HG03103 (cell line): ENCODE data around the gene BUB1B.
"Not testable (repeated sequence)": the region's sequence is repeated elsewhere in the genome, so short reads cannot be mapped to it uniquely, and the experiment has no call there.

Source experiments
- ATAC-seq: cut with Tn5 transposase; IDR thresholded peaks from one replicate; pipeline ENCODE4 v1.9.1; 2021; ENCODE audit warnings: low read depth; ENCODE audit not compliant: unreplicated experiment

BUB1B gene, protein sequence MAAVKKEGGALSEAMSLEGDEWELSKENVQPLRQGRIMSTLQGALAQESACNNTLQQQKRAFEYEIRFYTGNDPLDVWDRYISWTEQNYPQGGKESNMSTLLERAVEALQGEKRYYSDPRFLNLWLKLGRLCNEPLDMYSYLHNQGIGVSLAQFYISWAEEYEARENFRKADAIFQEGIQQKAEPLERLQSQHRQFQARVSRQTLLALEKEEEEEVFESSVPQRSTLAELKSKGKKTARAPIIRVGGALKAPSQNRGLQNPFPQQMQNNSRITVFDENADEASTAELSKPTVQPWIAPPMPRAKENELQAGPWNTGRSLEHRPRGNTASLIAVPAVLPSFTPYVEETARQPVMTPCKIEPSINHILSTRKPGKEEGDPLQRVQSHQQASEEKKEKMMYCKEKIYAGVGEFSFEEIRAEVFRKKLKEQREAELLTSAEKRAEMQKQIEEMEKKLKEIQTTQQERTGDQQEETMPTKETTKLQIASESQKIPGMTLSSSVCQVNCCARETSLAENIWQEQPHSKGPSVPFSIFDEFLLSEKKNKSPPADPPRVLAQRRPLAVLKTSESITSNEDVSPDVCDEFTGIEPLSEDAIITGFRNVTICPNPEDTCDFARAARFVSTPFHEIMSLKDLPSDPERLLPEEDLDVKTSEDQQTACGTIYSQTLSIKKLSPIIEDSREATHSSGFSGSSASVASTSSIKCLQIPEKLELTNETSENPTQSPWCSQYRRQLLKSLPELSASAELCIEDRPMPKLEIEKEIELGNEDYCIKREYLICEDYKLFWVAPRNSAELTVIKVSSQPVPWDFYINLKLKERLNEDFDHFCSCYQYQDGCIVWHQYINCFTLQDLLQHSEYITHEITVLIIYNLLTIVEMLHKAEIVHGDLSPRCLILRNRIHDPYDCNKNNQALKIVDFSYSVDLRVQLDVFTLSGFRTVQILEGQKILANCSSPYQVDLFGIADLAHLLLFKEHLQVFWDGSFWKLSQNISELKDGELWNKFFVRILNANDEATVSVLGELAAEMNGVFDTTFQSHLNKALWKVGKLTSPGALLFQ

DNA sequence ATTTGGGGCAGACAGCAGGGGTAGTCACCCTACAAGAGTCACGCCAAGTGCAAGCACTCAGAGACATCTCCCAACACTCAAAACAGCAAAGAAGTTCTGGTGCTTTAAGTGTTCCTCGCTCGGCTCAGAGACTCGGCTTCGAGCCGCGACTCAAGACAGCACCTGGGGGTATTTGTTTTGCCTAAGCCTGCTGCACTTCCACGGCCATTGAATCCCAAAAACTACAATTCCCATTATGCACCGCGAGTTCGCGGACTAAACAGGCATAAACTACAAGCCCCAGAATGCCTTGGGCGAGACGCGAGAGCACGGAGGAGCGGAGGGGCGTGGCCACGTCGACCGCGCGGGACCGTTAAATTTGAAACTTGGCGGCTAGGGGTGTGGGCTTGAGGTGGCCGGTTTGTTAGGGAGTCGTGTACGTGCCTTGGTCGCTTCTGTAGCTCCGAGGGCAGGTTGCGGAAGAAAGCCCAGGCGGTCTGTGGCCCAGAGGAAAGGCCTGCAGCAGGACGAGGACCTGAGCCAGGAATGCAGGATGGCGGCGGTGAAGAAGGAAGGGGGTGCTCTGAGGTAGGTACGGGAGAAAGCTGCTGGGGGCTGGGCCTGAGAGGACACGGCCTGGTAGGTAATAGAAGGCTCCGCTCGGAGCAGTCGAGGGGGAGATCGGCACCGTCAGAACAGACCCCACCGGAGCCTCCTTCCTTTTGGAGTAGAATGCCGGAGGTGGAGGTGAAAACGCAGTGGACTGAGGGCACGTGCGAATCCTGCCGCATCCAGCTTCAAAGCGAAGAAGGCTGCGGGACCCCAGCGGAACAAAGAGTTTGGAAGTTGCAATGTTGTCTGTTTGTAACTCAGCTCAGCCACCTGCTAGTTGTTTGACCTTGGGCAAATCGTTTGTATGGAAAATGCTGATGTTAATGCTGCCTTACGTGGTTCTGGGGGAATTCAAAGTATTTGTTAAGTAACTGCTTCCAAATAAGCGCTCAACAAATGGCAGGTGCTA lies at the start of gene BUB1B:
TSS of gene BUB1B (plus strand) at position 381 of the 1,000 bp plus-strand sequence. CDS start at position 533, 152 bp downstream.
- ATAC-seq, result peak; percentile 89

DNA sequence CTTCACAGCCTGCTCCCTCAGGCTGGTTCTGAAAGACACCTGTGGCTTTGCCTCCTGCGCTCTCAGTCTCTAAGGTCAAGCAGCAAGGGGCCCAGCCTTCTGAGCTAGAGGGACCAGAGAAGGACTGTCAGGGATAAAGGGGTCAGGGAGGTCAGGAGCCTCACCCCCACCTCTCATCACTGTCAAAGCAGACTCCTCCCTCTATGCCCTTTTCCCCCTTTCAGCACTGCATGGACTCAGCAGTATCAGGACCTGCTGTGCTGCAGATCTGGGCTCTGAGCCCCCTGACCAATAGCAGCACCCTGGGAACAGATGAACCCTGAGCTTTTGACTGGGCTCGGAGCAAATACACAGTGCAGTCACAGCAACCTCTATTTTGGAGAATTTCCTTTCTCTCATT lies 49.0 kb upstream of the BUB1B start:
- ATAC-seq, result no peak

DNA sequence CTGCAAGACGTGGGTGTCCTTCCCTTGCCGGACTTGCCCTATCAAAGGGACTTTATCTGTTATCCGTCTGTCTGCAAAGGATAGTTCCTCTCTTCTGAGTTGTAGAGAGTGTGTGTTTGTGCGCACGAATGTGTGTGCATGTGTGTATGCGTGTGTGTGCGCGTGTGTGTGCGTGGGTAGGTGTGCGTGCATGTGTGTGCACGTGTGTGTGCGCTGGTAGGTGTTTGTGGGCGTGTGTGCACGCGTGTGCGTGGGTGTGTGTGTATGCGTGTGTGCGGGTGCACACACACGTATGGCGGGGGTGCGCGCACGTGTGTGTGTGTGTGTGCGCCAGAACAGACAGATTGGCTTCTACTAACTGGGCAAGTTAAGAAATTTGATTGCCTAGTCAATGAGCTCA lies 48.1 kb upstream of the BUB1B start:
- ATAC-seq, result no peak

DNA sequence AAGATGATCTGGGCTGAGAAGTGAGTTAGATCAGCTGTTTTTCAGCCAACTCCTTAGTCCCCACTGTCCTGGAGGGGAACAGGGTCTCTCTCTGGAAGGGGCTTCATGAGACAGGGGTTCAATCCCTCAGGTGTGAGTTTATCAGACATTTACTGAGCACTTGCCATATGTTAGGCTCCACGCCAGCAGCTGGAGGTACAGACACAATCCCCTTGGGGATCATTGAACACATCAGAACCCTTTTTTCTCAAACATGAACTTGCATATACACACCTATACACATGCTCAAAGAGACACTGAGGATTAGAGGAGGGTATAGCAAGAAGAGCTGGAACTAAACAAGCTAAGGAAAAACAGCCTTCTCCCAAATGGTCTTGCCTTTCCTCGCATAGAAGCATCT lies 46.7 kb upstream of the BUB1B start:
- no peak for ATAC-seq

DNA sequence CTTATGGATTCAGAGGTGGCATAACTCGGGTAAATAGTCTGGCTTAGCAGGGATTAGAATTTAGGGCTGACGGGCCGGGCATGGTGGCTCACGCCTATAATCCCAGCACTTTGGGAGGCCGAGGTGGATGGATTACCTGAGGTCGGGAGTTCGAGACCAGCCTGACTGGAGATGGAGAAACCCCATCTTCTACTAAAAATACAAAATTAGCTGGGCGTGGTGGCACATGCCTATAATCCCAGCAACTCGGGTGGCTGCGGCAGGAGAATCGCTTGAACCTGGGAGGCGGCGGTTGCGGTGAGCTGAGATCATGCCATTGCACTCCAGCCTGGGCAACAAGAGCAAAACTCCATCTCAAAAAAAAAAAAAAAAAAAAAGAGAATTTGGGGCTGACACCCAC lies 45.8 kb upstream of the BUB1B start:
- ATAC-seq, result not testable (repeated sequence)

DNA sequence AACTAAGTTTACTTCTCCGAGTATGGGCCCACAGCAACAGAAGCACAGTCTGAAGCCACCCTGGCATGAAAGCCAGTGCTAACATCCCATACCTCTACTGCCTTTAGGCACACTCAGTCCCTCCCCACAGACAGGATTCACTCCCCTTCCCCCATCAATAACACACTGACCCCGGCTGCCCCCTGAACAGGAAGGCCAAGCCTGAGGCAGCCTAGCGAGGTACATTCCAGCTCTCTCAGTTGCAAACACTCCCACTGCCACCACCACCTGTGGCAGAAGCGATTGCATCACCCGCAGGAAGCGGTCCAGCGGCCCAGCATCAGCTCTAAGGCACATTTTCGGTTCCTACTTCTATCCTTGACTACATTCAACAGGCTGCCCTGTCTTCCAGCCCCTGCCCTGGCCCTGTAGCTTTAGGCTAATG lies 45.2 kb upstream of the BUB1B start:
- peak; percentile 90 for ATAC-seq

DNA sequence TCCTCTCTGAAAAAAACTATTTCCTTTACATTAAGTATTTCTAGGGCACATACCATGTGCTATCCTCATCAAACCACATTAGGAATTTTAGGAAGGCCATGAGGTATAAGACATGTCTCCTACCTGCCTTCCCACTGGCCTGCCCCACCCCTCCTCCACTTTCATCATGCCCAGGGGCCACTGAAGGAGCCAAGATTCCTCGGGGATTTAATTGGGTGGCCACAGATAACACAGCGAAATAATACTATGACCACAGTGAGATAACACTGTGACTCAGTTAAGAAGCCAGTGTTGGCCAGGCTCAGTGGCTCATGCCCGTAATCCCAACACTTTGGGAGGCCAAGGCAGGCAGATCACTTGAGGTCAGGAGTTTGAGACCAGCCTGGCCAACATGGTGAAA lies 42.4 kb upstream of the BUB1B start:
- no peak for ATAC-seq

DNA sequence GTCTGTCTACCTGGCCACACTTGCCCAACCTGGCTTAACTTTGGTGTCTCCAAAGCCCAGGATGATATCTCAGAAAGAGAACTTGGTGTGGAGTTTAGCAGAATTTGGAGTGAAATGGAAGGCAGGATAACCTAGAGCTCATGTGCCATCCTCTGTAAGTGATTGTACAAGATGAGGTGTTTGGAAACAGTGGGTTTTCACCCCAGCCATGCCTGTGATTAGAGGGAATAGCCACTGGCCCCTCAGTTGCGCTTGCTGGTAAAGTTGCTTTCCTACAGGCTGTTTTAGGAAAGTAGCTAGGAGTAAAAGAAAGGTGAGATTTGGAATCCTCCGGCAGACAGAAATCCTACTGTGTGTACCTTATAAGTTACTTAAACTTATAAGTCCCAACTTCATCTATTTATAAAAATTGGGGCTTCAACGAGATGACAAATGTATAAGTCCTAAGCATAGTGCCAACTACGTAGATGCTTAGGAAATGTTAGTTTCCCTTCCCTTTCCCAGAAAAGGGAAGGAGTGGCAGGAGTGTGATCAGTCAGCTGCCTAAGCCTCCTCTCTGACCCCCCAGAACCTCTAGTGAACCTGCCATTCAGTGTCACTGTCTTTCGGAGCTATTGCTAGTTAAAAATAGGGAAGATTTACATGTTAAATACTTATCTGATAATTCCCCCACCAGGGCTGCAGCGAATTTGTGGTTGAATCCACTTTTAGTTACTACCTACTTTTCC lies 38.8 kb upstream of the BUB1B start:
- ATAC-seq, result no peak

DNA sequence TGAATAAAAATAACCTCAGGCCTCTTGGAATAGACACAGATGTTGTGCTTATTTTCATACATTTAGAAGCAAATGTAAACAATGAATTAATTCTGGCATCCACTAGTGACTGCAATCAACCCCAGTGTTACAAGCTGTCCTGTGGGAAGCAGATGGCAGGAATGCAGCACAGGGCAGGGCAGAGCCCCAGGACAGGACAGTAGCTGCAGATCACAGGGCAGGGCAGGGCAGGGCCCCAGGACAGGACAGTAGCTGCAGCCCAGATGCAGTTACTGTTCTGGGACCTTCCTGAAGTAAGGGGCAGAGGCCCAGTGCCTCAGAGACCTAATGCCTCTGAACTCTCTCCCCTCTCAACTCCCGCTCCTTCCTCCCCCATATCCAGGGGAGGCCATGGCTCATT lies 37.9 kb upstream of the BUB1B start:
- not testable (repeated sequence) for ATAC-seq

DNA sequence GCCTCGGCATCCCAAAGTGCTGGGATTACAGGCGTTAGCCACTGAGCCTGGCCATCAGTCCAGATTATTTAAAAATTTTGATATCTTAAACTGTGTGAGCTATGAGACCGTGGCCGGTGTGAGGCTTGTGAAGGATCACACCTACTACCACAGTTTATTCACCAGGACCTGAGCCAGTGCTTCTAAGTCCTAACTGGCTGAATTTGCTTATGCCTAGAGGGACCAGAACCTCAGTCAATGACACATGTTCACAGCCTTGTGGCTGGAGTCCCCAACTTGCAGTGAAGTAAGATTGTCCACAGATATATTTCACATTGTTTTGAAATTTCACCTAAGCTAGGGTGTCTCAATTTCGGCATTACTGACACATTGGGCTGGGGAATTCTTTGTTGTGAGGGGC lies 37.0 kb upstream of the BUB1B start:
- not testable (repeated sequence) for ATAC-seq

DNA sequence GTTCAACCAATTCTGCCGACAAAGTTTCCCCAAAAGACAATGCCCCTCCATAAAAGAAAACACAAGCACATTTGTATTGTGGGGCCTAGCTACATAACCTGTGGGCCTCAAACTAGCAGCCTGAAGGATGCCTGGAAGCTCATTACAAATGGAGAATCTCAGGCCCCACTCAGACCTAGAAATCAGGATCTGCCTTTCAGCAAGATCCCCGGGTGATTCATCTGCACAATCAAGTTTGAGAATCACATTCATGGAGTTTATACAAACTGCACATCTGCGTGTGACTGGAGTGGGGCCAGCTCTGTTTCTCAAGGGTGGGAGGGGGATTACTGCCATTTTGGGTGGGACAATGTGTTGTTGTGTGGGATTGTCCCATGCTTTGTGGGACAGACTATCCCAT lies 36.5 kb upstream of the BUB1B start:
- not testable (repeated sequence) for ATAC-seq

DNA sequence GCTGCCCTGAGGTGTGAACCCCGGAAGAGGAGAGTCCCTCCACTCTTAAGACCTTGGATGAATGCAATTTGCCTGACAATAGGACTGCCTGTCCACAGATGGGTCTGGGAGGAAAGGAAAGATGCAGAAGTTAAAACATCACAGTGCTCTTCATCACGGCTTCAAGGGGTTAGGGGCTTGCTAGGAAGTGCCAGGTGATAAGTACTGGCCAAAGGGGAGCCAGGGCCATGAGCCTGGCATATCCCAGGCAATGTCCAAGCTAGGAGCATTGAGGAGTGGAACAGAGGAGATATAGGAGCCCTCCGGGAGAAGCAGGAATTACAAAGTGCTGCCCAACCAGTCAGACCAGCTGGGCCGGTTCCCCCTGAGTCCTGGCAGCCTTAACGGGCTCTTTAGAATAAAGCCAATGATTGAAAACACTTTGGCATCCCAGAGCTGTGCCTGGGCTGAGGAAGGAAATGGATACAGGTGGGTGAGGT lies 36.0 kb upstream of the BUB1B start:
- ATAC-seq, result not testable (repeated sequence)

DNA sequence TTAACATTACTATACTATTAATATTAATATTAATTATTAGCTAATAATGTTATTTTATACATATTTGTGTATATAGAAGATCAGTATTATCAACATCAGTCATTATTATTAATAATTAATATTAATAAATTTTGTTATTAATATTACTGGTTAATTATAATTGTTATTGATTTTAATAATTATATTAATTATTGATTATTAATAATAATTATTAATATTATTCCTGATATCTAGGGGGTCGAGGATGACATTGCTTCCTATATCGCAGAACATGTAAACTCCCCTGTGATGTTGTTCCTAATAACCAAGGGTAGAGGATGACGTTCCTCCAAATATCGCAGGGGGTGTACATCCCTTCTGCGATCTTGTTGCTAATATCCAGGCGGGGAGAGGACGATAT lies 34.9 kb upstream of the BUB1B start:
- no peak for ATAC-seq

DNA sequence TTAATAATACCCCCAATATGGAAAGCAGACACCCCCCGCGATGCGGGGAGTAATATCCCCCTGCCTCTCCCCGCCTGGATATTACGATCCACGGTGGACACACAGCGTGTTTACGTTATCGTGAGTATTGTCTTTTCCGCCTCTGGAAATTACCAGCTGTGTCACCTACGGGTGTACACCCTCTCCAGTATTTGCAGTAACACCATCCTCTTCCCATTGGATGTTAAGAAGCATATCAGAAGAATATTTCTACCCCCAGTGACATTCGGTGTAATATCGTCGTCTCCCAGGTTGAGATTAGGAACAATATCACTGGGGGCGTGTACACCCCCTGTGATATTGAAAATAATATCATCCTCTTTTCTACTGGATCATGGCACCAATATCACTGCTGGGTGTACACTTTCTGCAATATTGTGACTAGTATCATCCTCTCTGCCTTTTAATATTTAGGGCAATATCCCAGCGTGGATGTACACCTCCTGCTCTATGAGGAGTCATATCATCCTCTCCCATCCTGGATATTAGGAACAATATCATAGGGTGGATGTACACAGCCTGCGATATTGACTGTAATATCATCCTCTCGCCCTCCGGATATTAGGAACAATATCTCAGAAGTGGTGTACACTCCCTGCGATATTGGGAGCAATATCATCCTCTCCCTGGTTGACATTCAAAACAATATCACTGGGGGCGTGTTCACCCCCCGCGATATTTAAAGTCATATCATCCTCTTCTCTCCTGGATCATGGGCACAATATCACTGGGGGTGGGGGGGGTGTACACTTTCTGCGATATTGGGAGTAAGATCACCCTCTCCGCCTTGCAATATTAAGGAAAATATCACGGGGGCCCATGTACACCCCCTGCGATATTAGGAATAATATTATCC lies 31.9 kb upstream of the BUB1B start:
- no peak for ATAC-seq

DNA sequence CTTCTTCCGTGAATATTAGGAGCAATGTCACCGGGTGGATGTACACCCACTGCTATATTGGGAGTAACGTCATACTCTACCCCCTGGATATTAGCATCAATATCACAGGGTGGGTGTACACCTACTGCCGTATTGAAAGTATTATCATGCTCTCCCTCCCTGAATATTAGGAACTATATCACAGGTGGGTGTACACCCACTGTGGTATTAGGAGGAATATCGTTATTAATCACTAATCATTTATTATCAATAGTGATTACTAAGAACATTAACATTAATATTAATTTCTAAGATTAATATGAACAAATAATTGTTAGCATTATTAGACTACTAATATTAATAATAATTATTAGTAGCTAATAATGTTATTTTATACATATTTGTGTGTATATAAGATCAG lies 30.8 kb upstream of the BUB1B start:
- ATAC-seq, result no peak

DNA sequence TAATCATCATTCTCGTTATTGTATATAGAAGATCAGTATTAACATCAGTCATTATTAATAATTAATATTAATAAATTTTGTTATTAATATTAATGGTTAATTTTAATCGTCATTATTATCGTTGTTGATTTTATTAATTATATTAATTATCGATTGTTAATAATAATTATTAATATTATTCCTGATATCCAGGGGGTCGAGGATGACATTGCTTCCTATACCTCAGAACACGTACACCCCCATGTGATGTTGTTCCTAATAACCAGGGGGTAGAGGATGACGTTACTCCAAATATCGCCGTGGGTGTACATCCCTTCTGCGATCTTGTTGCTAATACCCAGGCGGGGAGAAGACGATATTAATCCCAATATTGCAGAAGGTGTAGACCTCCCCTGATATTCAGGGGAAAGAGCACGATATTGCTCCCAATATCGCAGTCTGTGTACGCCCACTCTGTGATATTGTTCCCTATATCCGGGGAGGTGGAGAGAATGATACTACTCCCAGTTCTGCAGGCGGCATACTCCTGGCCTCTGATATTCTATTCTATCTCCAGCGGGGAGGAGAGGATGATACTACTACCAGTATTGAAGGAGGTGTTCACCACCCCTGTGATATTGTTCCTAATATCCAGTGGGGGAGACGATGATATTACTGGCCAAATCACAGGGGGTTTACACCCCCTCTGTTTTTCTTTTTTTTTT lies 29.9 kb upstream of the BUB1B start:
- ATAC-seq, result no peak

DNA sequence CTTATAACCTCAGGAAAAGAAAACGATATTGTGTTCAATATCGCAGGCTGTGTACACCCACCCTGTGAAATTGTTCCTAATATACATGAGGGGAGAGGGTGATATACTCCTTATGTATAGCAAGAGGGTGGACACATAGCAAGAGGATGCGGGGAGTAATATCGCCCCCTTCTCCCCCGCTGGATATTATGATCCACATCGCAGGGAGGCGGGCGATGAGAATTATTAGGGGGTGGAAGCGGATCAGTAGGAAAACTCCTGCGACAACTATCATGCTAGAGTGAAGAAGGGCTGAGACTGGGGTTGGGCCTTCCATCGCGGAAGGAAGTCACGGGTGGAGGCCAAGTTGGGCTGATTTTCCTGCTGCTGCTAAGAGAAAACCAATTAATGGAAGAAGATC lies 27.3 kb upstream of the BUB1B start:
- ATAC-seq, result no peak

DNA sequence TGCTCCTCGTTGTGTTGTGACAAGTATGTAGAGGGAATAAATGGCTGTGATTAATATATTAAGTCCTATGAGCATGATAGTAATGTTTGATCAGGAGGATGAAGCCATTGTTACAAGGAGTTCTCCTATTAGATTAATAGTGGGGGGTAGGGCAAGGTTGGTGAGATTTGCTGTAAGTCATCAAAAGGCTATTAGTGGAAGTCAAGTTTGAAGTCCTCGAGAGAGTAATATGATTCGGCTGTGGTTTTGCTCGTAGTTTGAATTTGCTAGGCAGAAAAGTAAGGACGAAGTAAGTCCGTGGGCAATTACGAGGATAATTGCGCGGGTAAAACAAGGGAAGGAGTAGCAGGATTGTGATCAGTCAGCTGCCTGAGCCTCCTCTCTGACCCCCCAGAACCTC lies 26.0 kb upstream of the BUB1B start:
- no peak for ATAC-seq
